ENCODE measurements around the gene OR5B17.

- TF ChIP-seq CTCF (IDR thresholded peaks at IDR 0.05): no peak
- TF ChIP-seq EZH2 (IDR thresholded peaks at IDR 0.05; ENCODE audit: borderline replicate concordance, insufficient read depth, low read depth, low read length, poor library complexity, severe bottlenecking): no peak
Observed at GRCh38 chr11:58392746-58393145, 33.9 kb upstream of the OR5B17 start.
